GM21717 (cell line): ENCODE measurements around the gene NFX1.

Experiments
- ATAC-seq: cut with Tn5 transposase; IDR thresholded peaks from one replicate; pipeline ENCODE4 v1.9.1; 2021; ENCODE audit warnings: mild to moderate bottlenecking, moderate library complexity; ENCODE audit not compliant: unreplicated experiment

The NFX1 gene

GRCh38 chr9:33415501-33416038, 125.3 kb downstream of the NFX1 start:
- ATAC-seq = no peak

DNA sequence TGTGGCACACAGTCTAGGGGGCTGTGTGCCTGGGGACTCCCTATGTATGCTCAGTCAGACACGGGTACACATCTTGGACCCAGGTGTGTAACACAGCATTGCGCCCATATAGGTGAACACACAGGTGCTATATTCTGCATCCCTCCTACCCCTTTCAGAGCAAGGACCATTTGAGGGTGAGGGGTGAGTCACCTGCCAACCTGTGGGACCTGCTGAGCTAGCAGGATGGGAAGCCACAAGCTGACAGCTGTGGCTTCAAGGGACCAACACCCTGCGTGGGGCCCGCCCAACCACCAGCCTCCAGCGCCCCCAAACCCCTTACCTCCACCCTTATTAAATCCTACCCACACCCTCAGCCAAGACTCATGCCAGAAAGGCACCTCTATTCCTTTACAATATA, 126.7 kb downstream of the NFX1 start:
- no peak for ATAC-seq

GRCh38 chr9:33418090-33418489, 127.8 kb downstream of the NFX1 start:
- no peak for ATAC-seq

DNA sequence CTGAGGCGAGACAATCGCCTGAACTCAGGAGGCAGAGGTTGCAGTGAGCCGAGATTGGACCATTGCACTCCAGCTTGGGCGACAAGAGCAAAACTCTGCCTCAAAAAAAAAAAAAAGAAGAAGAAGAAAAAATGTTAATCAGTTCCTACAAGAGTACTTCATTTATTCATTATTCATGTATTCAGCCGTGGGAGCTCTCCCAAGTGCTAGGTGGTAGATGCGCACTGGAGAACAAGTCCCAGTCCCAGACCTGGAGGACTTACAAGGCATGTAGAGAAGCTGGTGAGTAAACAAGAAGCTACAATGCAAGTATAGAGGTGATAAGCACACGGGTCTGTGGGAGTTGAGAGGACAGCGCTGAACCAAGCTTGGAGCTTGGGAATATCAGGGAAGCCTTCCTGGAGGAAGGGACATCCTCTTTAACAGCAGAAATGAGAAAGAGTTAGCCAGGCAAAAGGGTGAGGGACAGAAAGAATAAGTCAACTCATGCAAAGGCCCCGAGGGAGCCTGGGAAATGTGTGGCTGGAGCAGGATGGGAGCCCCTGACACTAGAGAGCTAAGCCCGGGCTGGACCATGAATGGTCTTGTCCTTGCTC, 129.5 kb downstream of the NFX1 start:
- no peak for ATAC-seq
